Measurements from ENCODE around the gene GAS7.

- TF ChIP-seq POLR2A (IDR thresholded peaks at IDR 0.05) (no peak), POLR2AphosphoS5 (IDR thresholded peaks at IDR 0.05) (no peak)
- TF ChIP-seq, protein P1, sequence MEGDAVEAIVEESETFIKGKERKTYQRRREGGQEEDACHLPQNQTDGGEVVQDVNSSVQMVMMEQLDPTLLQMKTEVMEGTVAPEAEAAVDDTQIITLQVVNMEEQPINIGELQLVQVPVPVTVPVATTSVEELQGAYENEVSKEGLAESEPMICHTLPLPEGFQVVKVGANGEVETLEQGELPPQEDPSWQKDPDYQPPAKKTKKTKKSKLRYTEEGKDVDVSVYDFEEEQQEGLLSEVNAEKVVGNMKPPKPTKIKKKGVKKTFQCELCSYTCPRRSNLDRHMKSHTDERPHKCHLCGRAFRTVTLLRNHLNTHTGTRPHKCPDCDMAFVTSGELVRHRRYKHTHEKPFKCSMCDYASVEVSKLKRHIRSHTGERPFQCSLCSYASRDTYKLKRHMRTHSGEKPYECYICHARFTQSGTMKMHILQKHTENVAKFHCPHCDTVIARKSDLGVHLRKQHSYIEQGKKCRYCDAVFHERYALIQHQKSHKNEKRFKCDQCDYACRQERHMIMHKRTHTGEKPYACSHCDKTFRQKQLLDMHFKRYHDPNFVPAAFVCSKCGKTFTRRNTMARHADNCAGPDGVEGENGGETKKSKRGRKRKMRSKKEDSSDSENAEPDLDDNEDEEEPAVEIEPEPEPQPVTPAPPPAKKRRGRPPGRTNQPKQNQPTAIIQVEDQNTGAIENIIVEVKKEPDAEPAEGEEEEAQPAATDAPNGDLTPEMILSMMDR (IDR thresholded peaks at IDR 0.05): no peak
Measured at GRCh38 chr17:9913476-9913875, 284.9 kb downstream of the GAS7 start.

All from stomach (tissue), 4 donors.